WI38 (cell line): ENCODE data around the gene DRD5.

Source experiments
- H3K4me3 ChIP-seq: 2 replicates; pipeline ENCODE4 v1.5.1; 2011; ENCODE audit warnings: low read depth, mild to moderate bottlenecking, control low read depth, low read length
- TF ChIP-seq, protein P1 (sequence below): IDR thresholded peaks from 2 replicates; pipeline ENCODE4 v1.5.1; 2012; ENCODE audit warnings: low read depth, mild to moderate bottlenecking, control low read depth, low read length

The DRD5 gene

DNA sequence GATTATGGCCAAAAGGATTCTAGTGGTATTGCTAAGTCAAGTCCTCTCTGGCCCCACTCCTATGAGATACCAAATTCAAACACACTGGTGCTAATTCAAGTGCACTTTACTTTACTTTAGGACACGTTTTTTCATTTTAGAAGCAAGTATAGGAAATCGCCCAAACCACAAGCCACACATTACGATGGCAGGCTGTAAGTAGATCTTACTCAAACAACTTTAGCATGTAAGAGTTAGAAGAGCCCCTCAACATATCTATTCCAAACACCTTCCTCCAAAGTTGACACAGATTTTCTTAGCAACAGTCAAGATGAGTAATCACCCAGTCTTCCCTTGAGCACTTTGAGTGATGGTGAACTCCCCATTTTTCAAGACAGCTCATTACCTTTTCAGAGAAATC, 43.6 kb downstream of the DRD5 start:
- TF ChIP-seq, protein P1, sequence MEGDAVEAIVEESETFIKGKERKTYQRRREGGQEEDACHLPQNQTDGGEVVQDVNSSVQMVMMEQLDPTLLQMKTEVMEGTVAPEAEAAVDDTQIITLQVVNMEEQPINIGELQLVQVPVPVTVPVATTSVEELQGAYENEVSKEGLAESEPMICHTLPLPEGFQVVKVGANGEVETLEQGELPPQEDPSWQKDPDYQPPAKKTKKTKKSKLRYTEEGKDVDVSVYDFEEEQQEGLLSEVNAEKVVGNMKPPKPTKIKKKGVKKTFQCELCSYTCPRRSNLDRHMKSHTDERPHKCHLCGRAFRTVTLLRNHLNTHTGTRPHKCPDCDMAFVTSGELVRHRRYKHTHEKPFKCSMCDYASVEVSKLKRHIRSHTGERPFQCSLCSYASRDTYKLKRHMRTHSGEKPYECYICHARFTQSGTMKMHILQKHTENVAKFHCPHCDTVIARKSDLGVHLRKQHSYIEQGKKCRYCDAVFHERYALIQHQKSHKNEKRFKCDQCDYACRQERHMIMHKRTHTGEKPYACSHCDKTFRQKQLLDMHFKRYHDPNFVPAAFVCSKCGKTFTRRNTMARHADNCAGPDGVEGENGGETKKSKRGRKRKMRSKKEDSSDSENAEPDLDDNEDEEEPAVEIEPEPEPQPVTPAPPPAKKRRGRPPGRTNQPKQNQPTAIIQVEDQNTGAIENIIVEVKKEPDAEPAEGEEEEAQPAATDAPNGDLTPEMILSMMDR: no peak
- H3K4me3 ChIP-seq: no peak overlapping the region

DNA sequence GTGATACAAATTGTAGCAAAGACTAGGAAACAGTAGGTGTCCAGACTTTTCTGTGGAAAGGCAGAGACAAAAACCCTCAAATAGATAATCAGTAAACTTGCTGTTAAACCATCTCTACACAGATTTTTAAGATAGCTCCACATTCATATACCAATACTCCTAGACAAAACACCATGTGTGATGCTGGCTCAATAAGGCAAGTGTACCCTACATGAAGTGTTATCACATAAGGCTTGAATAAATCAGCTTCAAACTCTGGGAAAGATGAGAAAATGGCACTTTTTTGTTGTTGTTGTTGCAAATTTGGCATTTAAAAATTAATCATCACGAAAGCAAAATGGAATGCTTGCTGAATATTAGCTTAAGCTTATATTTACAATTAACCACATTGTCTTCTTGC, 45.1 kb downstream of the DRD5 start:
- TF ChIP-seq, protein P1: no peak
- H3K4me3 ChIP-seq: no peak overlapping the region

DNA sequence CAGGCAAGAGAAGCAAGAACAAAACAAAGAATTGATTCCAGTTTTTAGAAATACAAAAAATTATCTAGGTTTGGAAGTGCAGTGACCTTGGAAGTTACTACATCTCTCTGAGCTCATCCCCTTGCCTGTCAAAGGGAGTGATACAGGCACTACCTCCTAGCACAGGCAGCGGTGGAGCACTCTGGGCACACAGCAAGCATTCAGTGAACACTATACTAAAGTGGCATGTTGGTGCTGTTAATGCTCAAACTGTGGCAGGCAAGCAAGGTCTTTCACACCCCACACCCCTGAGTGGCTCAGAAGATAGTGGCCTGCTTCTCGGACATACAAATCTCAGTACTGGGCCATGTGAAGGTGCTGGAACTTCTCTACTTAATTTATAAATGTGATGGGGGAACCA, 51.2 kb downstream of the DRD5 start:
- TF ChIP-seq, protein P1: no peak
- H3K4me3 ChIP-seq: no peak overlapping the region

DNA sequence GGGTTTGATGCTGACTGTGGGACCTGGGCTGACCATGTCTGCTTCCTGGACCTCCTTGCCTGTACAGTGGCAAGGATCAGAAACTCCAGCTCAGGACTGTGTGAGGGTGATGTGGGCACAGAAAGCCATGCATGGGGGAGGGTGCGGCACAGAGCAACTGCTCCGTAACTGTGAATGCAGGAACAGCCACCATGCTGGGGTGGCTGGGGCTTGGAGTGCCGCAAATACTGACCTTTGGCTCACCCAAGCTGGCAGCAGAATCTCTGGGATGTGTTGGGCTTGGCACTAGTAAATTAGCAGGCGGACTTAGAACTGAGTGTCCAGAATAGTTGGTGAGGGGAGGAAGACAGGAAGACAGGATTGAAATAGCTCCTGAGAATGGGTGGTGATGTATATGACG, 52.0 kb downstream of the DRD5 start:
- H3K4me3 ChIP-seq: no peak overlapping the region
- TF ChIP-seq, protein P1: no peak
